Stimulated activated CD8-positive, alpha-beta memory T cell treated with anti-CD3 and anti-CD28 coated beads, Interleukin-2, amount 100 ng/mL, for 1 hour (primary cell): Measurements from ENCODE around the gene HAO2.
"Not testable (repeated sequence)": the region's sequence is repeated elsewhere in the genome, so short reads cannot be mapped to it uniquely, and the experiment has no call there.

Experiments used
- DNase-seq, 2 donors: peaks; one replicate each; pipeline ENCODE4 v3.0.0-alpha.2; 2020; ENCODE audit warnings: low read depth in 2 of 2

HAO2 gene

GRCh38 chr1:119368554-119368953 is at the start of gene HAO2:
TSS of gene HAO2 (plus strand) at chr1:119368785. CDS start at chr1:119381086, 12,301 bp downstream.
- DNase-seq = no peak

DNA sequence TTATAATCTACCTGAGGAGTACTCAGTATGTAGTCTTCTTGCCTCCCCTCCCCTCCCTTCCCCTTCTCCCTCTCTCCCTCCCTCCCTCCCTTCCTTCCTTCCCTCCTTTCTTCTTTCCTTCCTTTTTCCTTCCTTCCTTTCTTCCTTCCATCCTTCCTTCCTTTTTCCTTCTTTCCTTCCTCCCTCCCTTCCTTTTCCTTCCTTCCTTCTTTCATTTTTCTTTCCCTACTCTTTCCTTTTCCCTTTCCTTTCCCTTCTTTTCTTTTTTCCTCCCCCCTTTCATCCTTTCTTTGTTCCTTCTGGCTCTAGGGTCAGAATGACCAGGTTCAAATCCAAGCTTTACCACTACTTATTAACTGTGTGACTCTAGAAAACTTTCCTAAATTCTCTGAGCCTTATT is 48.5 kb upstream of the HAO2 start:
- no peak for DNase-seq

GRCh38 chr1:119321666-119322419 is 46.7 kb upstream of the HAO2 start:
- no peak for DNase-seq

DNA sequence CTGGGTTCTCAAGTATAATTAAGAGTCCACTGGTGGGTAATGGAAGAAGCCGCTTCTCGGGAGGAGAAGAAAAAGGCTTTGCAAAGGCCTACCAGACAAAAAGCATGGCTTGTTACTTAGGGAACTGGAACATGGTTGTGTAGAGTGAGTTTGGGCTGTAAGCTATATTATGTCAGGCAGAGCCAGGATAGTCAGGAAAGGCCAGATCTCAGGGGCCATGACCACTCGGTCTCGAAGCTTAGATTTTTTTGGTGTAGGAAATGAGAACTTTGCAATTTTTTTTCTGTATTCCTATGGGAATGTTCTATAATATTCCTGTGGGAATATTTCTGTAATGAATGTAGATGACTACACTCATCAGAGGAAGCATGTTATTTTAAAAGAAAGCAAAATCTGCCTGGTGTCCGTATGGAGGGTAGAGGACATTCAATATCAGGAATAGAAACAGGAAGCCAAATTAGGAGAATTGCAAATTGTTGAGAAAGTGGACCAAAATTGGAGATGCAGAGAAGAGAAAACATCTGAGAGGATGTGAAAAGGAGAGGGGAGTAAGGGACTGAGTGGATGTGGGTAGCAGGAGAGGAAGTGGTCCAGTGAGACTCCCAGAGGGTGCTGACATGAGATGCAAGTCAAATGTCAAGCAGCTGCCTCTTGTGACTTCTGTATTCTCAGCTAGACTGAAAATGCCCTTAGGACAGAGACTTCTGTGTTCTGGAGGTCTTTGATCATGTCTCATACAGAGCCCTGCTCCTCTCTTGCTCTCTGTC is 45.2 kb upstream of the HAO2 start:
- no peak for DNase-seq

- no peak for DNase-seq
Measured at GRCh38 chr1:119324198-119324597, 44.4 kb upstream of the HAO2 start.

DNA sequence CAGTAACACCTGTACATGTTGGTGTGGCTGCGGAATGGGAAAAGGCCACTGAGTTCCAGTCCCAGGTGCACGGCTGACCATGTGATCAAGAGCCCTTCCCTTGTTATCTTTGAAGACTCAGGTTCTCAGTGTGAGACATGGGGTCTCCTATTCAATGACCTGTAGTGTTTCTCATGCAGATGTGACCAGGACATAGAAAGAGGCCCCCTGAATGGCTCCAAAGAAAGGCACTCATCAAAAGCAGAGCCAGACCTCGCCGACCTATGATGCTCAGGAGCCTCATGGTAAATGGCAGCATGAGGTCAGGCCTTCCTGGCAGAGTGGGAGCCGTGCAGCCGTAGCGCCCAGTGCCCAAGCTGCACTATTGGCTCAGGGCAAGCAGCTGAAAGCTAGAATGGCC is 42.3 kb upstream of the HAO2 start:
- no peak for DNase-seq

DNA sequence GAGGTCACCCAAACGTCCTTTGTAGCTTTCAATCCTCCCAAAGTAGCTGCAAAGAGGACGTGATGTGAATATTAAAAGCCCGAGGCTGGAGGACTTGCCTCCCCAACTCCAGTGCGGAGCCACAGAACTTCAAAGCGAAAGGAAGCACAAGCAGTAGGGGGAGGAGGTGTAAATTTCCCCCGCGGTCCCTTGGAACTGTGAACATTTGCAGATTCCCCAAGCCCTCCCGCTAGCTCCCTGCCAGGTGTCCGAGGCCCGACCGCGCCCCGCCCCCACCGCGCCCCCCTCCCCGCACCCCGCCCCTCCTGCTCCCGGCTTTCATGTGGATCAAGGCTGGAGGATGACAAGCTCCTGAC is 41.5 kb upstream of the HAO2 start:
- no peak for DNase-seq

DNA sequence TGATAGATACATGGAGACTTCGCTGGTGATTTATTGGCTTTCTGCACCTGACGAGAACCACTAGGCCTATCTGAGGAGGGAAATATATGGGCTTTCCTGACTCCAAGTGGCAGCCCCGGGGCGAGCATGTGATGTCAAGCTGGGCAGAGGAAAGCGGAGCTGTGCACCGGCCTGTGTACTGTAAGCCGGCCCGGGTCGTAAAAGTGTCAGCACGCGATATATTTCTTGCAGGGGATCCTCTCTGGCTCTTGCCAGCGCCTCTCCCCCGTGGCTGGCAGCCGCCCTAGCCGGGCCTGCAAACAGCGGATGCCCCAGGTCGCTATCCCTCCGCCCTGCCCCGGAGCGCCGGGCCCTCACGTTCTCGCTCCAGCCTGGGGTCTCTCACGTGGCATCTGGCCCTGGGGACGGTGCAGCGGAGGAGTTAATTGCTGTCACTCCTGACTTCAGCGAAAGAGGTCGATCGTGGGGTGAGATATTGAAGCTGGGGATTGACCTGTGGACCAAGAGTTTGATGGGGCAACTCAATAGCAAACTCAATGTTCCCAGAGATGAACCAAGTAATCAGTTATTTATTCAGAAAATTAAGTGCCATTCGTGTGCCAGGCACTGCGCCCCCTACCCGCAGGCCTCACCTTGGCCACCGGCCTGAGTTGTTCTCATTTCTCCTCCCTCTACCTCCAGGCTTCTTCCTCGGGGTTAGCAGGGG is 41.0 kb upstream of the HAO2 start:
- no peak for DNase-seq

DNA sequence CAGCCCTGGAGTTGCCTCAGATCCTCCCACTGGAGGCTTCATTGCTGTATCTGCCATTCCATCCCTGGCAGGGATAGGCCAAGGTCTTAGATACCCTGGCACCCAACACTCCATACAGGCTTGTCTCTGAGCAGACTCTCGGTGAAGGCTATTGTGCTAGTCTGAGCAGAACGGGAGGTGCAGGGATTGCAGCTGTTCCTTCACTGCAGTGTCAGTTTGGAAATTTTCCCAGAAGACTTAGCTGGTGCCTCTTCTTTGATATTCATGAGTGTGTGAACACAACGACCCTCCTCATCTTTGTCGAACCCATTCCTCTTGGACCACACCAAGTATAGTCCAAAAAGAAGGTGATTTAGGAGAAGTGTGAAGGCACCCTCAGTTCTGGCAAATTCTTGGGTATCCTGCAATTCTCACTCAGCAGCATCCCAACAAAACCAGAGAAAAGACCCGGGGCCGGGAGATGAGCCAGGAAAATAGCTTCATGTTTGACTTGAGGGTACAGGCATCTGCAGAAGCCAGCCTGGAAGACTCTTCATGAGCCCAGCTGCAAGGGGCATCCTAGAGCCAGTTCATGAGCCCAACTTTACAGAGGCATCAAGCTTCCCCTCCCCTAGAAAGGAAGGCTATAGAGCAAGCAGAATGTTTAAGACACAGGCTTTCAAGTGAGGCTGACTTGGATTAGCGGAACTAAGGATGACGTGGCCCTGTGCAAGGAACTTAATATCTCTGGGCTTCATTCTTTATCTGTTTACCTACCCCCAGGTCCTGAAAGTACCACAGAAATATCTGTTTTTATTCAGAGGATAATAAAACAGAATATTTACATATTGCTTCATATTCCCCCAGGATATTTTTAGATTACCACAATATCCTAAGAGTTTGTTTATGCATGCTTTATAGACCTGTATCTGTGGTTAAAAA is 38.8 kb upstream of the HAO2 start:
- no peak for DNase-seq

DNA sequence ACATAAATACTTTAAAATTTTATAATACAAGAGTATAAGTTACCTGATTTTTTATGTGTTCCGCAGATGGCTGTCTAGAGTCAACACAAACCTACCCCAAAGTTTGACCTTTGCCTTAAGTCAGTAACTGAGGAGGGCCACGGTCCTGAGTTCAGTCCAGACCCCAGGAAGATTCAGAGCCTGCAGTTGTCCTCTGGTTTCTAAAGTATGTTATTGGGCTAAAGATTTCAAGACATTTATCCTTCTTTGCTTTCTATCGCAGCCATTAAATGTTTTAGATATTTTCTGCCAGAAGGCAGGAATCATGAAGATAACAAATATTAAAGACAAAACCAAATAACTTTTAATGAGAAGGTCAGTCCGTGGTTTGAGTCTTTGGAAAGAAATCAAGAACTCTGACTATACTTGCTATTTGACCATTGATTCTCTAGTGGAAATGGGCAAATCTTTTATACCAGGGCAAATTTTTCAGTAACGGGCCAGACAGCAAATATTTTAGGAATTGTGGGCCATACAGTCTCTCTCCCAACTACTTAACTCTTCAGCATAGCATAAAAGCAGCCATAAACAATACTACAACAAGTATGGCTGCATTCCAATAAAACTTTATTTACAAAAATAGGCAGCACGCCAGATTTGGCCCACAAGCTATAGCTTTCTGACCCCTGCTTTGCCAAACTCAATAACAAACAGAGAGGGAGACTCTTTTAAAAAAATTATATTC is 38.0 kb upstream of the HAO2 start:
- no peak for DNase-seq

- DNase-seq = no peak
Measured at GRCh38 chr1:119331190-119331515, 37.4 kb upstream of the HAO2 start.

- no peak for DNase-seq
Measured at GRCh38 chr1:119331915-119332314, 36.7 kb upstream of the HAO2 start.

DNA sequence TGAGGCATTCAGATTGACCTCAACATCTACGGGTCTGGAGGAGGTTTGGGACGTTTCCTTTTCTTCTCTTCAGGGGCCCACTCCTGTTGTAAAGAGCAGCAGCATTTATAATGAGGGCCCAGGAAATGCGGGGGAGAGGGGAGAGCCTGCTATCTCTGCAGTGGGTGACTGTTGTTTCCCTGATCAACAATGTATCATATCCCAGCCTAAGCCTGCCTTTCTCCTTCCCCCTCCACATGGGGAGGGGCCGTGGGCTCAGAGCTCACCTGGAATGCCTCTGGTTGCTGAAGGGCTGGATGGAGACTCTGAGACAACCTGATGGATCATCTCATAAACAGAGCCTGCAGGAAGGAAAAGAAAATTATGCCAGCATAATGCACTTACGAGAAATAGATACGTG is 36.0 kb upstream of the HAO2 start:
- no peak for DNase-seq

- DNase-seq = no peak
Measured at GRCh38 chr1:119333163-119333896, 35.3 kb upstream of the HAO2 start.

- not testable (repeated sequence) for DNase-seq
Measured at GRCh38 chr1:119333897-119334250, 34.7 kb upstream of the HAO2 start.

GRCh38 chr1:119336848-119337247 is 31.7 kb upstream of the HAO2 start:
- DNase-seq = no peak

DNA sequence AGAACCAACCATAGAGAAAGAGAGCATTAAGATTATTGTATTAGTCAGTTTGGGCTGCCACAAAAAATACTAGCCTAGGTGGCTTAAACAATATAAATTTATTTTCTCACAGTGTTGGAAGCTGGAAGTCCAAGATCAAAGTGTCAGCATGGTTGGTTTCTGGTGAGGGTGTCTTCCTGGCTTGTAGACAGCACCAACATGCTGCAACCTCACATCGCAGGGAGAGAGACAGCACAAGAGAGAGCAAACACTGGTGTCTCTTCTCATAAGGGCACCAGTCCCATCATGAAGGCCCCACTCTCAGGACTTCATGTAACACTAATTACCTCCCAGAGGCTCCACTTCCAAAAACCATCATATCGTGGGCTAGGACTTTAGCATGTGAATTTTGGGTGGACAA is 30.6 kb upstream of the HAO2 start:
- DNase-seq = no peak

DNA sequence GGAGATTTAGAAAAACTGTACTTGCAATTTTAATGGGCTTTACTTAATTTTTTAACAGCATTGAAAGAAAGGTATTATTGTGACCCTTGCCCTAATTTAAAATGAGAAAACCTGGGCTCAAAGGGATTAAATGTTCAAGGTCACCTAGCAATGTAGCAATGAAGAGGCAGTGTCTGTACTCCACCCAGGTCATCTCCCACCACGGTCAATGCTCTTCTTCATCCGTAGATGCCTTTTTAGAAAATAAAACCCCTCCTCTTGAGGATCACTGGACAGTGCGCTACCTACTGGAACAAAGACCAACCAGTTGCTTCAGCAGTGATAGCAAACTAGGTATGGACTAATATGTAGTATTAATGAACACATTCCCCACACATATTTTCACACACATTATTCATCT is 29.8 kb upstream of the HAO2 start:
- DNase-seq = no peak

DNA sequence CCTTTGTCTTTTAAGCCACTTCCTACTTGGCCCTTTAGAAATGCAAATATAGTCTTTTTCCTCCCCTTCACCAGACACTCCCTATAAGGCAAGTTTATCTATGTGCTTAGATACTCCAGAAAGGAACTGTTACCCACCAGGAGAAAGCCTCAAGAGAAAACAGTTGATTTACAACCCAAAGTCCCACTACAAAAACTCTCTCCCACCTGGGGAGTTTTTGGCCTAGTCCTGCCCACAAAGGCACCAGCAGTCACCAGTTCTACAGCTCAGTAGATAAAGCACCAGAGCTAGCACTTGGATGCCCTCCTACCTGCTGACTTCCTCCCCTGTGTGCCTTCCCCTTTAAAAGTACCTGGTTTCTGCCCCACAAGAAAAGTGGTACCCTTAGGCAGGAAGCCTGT is 27.7 kb upstream of the HAO2 start:
- no peak for DNase-seq

DNA sequence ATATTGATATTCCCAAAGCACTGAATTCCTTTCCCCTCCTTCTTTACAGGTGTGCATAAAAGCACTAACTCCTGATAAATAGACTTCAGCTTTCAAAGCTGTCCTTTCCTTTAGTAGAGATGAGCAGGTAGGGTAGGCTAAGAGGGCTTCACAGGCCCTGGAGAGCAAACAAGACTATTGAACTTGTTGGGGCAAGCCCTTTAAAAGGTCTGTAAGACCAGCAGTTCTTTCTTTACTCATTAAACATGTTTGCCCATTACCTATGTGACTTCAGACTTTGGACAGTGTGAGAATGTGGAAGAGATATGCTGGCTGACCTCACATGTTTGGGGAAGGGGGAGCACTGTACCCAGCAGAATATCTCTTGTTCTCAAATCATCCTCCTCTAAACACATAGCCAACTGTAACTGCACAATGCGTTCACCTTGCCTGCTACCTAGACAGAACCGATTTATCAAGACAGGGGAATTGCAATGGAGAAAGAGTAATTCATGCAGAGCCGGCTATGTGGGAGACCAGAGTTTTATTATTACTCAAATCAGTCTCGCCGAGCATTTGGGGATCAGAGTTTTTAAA is 27.1 kb upstream of the HAO2 start:
- no peak for DNase-seq
